Panc1 (cell line): ENCODE data around the gene TMEM212.

Source experiments
- POLR2AphosphoS5 ChIP-seq: IDR thresholded peaks from 2 replicates; pipeline ENCODE4 v1.6.1; 2012; ENCODE audit warnings: mild to moderate bottlenecking, low read depth, low read length, moderate library complexity
- SIN3A ChIP-seq: IDR thresholded peaks from 2 replicates; pipeline ENCODE4 v1.6.1; 2012; ENCODE audit warnings: low read depth, mild to moderate bottlenecking, low read length, moderate library complexity, borderline replicate concordance; ENCODE audit not compliant: insufficient read depth
- TCF7L2 ChIP-seq: IDR thresholded peaks from 2 replicates; pipeline ENCODE4 v1.6.1; 2011; ENCODE audit warnings: mild to moderate bottlenecking, low read depth, low read length, inconsistent platforms
- TF ChIP-seq, protein P1 (sequence below): fragments of 450-650 bp; IDR thresholded peaks from 2 replicates; pipeline ENCODE4 v1.5.1; 2017; ENCODE audit warnings: mild to moderate bottlenecking
- TF ChIP-seq, protein P2 (sequence below), 2 experiments: IDR thresholded peaks; 2 replicates each; pipeline ENCODE4 v1.6.1; 2011 to 2012; ENCODE audit warnings: low read depth in 2 of 2, control low read depth in 1 of 2, low read length in 1 of 2, mild to moderate bottlenecking in 1 of 2, moderate library complexity in 1 of 2; ENCODE audit not compliant: insufficient read depth in 1 of 2

DNA sequence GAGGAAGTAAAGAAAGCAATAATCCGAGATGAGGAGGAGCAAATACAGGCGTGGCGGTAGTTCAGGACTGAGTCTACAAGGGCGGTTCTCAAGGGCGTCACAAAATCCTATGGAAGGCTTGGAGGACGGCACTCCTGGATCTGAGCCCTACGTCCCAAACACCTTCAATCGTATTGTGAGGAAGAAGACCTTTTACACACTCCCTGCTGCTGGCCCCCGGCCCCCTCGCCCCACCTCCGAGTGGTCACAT lies 33.6 kb upstream of the TMEM212 start:
- TF ChIP-seq, protein P1, sequence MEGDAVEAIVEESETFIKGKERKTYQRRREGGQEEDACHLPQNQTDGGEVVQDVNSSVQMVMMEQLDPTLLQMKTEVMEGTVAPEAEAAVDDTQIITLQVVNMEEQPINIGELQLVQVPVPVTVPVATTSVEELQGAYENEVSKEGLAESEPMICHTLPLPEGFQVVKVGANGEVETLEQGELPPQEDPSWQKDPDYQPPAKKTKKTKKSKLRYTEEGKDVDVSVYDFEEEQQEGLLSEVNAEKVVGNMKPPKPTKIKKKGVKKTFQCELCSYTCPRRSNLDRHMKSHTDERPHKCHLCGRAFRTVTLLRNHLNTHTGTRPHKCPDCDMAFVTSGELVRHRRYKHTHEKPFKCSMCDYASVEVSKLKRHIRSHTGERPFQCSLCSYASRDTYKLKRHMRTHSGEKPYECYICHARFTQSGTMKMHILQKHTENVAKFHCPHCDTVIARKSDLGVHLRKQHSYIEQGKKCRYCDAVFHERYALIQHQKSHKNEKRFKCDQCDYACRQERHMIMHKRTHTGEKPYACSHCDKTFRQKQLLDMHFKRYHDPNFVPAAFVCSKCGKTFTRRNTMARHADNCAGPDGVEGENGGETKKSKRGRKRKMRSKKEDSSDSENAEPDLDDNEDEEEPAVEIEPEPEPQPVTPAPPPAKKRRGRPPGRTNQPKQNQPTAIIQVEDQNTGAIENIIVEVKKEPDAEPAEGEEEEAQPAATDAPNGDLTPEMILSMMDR = no peak
- TF ChIP-seq POLR2AphosphoS5 (no peak), TCF7L2 (no peak; the same call in 1 of the 2 replicates), SIN3A (no peak)
- TF ChIP-seq, protein P2, sequence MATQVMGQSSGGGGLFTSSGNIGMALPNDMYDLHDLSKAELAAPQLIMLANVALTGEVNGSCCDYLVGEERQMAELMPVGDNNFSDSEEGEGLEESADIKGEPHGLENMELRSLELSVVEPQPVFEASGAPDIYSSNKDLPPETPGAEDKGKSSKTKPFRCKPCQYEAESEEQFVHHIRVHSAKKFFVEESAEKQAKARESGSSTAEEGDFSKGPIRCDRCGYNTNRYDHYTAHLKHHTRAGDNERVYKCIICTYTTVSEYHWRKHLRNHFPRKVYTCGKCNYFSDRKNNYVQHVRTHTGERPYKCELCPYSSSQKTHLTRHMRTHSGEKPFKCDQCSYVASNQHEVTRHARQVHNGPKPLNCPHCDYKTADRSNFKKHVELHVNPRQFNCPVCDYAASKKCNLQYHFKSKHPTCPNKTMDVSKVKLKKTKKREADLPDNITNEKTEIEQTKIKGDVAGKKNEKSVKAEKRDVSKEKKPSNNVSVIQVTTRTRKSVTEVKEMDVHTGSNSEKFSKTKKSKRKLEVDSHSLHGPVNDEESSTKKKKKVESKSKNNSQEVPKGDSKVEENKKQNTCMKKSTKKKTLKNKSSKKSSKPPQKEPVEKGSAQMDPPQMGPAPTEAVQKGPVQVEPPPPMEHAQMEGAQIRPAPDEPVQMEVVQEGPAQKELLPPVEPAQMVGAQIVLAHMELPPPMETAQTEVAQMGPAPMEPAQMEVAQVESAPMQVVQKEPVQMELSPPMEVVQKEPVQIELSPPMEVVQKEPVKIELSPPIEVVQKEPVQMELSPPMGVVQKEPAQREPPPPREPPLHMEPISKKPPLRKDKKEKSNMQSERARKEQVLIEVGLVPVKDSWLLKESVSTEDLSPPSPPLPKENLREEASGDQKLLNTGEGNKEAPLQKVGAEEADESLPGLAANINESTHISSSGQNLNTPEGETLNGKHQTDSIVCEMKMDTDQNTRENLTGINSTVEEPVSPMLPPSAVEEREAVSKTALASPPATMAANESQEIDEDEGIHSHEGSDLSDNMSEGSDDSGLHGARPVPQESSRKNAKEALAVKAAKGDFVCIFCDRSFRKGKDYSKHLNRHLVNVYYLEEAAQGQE (IDR thresholded peaks at IDR 0.05; ENCODE audit: insufficient read depth in 1 of 2, low read depth in 2 of 2, low read length in 1 of 2) = no peak
